ENCODE data around the gene PIK3CA.
"Not testable (repeated sequence)": the region's sequence is repeated elsewhere in the genome, so short reads cannot be mapped to it uniquely, and the experiment has no call there.

Gene PIK3CA

GRCh38 chr3:179215550-179215949, 67.4 kb downstream of the PIK3CA start:
- DNase-seq, result not testable (repeated sequence)

DNA sequence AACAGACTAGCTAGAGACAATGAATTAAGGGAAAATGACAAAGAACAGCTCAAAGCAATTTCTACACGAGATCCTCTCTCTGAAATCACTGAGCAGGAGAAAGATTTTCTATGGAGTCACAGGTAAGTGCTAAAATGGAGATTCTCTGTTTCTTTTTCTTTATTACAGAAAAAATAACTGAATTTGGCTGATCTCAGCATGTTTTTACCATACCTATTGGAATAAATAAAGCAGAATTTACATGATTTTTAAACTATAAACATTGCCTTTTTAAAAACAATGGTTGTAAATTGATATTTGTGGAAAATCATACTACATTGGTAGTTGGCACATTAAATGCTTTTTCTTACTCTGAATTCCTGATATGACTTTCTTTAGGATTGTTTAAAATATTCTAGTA, 70.1 kb downstream of the PIK3CA start:
- not testable (repeated sequence) for DNase-seq

DNA sequence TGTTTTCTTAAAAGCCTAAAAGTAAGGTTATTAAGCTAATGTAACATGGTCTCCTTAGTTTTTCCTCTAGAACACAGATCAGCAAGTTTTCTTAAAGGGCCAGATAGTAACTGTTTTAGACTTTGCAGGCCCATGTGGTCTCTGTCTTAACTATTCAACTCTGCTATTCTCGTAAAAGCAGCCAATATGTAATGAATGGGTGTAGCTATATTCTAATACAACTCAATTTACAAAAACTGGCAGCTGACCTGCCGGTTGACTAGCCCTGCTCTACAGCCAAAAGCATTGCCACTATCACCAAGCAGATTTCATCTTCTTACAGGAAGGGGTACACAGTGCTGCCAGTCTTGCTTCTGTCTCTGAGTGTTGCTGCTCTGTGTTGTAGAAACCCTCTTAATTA, 75.4 kb downstream of the PIK3CA start:
- no peak for DNase-seq

- no peak for DNase-seq
These were observed 76.4 kb downstream of the PIK3CA start for GRCh38 chr3:179224584-179224983.

DNA sequence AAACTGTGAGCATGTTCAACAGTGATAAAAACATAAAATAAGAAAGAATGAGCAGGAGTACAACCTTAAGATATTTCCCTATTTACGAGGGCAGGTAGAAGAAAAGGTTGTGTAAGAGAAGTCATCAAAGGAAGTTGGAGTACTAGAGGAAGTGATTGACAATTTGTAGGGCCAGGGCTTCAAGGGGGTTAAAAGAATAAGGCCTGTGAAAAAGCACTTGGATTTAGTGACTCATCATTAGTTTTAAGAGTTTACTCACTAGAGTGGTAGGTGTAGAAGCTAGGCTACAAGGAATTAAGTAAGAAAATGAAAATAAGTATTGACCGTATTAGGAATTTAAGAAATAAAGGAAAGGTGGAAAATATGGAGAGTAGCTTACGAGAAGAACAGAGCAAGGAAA, 79.2 kb downstream of the PIK3CA start:
- no peak for DNase-seq

- no peak for DNase-seq
These were observed 81.0 kb downstream of the PIK3CA start for GRCh38 chr3:179229177-179229576.

DNA sequence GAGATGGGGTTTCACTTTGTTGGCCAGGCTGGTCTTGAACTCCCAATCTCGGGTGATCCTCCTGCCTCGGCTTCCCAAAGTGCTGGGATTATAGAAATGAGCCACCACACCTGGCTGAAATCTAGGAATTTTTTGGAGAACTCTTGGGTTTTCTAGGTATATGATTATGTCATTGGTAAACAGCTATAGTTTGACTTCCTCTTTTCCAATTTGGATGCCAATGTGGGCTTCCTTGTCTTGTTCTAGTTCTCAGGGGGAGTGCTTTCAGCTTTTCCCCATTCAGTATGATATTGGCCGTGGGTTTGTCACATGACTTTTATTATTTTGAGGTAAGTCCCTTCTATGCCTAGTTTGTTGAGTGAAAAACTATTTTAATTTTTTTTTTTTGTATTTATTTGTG, 84.9 kb downstream of the PIK3CA start:
- DNase-seq, result no peak

GRCh38 chr3:179234199-179234598, 86.0 kb downstream of the PIK3CA start:
- no peak for DNase-seq

- DNase-seq, result no peak
These were observed 88.6 kb downstream of the PIK3CA start for GRCh38 chr3:179236669-179237301.

- not testable (repeated sequence) for DNase-seq
These were observed 92.1 kb downstream of the PIK3CA start for GRCh38 chr3:179240299-179240698.

DNA sequence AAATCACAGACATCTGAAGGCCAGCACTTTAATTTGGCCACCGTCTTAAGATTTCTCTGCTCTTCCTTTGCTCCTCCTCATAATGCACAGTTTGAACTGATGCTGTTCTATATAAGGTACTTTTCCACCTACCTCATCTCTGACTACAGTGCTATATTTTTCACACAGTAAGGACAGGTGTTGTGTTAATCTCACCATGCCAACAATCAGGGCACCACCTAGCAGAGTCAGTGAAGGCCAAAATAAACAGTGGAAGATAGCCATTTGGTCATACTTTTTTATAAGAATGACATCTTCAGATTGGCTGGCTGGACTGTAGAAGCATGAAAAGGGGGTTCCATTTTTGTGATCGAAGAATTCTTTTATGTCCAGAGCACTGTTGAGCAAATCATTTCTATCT, 94.7 kb downstream of the PIK3CA start:
- DNase-seq, result not testable (repeated sequence)

DNA sequence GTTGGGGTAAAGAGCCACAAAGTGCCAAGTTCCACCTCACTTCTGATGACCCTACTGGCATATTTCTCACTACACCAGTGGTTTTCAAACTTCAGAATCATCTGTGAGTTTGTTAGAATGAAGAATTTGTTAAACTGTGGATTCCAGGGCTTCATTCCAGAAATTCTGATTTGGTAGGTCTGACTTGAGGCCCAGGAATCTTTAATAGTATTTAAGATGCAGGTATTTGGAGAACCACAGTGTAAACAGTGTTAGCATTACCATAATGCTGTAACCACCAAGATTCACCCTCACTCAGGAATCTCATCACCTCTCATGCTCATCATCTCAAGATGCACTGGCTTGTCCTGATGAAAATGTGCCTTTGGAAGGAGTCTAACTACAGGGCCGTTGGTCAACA, 96.7 kb downstream of the PIK3CA start:
- DNase-seq, result no peak

- no peak for DNase-seq
These were observed 99.3 kb downstream of the PIK3CA start for GRCh38 chr3:179247289-179248015.

GRCh38 chr3:179250803-179251476, 102.8 kb downstream of the PIK3CA start, which contains the start of gene KCNMB3:
TSS of gene KCNMB3 (minus strand) at chr3:179251114. CDS start at chr3:179250990, 124 bp downstream.
- DNase-seq, result no peak

DNA sequence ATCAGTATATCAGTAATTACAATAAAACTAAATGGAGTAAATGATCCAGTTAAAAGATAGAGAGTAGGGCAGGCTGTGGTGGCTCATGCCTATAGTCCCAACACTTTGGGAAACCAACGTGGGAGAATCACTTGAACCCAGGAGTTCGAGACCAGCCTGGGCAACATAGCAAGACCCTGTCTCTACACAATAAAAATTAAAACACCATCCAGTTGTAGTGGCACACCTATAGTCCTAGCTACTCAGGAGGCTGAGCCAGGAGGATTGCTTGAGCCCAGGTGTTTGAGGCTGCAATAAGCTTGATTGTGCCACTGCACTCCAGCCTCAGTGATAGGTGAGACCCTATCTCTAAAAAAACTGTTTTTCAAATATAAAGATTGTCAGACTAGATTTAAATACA, 108.7 kb downstream of the PIK3CA start:
- DNase-seq, result no peak

DNA sequence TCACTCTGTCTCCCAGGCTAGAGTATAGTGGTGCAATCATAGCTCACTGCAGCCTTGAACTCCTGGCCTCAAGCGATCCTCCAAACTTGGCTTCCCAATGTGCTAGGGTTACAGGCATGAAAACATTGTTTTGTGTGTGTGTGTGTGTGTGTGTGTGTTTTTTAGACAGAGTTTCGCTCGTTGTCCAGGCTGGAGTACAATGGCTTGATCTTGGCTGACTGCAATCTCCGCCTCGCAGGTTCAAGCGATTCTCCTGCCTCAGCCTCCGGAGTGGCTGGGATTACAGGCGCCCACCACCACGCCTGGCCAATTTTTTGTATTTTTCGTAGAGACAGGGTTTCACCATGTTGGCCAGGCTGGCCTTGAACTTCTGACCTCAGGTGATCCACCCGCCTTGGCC, 109.6 kb downstream of the PIK3CA start:
- not testable (repeated sequence) for DNase-seq

DNA sequence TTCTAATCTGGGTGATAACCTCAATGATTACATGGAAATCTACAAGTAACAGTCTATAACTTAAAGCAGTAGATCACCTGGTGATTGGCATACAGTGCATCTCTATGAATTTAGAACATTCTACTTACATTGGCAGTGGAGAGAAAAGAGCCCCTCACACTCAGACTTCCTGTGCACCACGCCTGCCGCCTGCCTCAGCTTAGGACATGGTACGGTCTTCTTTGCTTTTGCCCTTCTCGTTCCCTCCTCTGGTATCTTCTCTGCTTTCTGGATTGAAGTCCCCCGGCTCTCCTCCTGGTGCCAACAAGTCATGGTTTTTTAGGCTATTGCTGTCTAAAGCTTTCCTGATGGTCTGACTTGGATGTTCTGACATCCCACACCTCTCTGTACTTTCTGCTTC, 110.7 kb downstream of the PIK3CA start:
- DNase-seq, result no peak

DNA sequence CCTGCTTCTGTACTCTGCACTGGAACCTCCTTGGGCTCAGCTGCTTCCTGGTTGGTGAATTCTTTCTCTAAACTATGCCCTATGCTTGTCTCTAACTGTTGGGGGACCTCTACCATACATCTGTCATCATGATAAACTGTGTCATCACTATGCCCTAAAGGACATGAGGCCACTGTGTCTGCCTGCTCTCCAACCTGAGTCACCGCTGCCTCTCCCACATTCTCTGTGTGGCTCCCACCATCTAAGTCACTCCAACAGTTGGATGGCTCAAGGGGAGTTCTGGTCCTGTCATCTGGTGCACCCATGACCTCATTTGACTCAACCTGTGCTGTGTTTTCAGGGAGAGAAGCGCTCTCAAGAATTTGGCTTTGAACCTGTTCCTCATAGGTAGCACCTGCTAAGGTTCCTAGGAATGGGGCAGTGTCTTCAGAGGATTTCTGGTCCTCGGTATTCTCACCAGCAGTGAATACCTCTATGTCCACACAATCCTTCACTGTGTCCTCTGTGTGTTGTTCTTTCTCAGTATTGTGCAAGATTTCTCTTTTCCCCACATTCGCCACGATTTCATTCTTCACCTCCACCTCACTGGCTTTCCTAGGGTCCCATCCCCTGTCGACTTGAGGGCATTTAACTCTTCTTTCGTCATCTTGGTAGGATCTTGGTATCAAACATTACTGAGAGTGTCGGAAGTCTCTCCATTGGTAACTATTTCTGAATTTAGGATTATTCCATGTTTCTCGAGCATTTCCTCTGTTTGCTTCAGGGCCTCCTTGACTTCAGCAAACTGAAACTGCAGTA, 112.0 kb downstream of the PIK3CA start:
- not testable (repeated sequence) for DNase-seq

GRCh38 chr3:179260949-179261765, 113.0 kb downstream of the PIK3CA start:
- peak; percentile 36 for DNase-seq

DNA sequence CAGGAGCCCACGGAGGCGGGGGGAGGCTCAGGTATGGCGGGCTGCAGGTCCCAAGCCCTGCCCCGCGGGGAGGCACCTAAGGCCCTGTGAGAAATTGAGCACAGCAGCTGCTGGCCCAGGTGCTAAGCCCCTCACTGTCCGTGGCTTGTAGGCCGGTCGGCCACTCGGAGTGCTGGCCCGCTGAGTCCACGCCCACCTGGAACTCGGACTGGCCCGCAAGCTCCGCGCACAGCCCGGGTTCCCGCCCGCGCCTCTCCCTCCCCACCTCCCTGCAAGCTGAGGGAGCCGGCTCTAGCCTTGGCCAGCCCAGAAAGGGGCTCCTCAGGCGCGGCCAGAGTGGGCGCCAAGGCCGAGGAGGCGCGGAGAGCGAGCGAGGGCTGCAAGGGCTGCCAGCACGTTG, 115.0 kb downstream of the PIK3CA start:
- DNase-seq, result no peak

- DNase-seq, result no peak
These were observed 116.3 kb downstream of the PIK3CA start for GRCh38 chr3:179264449-179264848.

DNA sequence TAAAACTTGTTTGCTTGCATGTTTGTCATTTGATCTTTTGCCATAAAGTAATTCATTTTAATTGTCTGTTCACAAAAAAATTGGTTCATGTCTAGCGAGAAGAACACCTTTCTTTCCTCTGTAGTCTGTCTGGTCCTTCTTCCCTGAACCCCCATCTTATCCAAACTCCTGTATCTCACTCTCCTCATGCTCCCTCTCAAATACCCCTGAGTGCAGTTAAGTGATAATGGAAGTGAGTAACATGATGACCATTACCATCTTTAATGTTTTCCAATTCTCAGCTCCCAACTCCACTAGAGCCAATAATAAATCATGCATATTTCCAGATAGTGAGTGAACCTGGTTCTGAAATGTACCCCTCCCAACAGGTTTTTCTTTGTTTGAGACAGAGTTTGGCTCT, 116.9 kb downstream of the PIK3CA start:
- DNase-seq, result no peak

Data from NCI-H1105 treated with DMSO at 0.1 percent for 48 hours (cell line).